Measurements from ENCODE around the gene LEFTY2.

DNA sequence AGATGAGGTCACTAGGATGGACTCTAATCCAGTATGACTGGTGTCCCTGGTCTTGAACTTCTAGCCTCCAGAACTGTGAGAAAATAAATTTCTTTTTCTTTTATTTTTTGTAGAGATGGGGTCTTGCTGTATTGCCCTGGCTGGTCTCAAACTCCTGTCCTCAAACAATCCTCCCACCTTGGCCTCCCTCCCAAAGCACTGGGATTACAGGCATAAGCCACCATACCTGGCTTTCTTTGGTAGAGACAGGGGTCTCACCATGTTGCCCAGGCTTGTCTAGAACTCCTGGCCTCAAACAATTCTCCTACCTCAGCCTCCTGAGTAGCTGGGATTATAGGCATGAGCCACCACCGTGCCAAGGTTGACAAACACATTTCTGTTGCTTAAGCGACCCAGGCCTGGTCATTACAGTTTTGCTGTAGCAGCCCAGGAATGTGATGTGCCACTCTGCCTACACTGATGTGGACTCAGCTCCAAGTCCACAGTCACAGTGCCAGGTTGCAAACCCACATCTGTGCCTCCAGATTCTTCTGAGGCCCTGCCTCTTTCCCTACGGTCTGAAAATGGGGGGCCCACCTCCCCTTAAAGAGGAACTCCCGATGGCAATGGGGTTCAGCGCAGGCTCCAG, 32.9 kb downstream of the LEFTY2 start:
- TF ChIP-seq, protein P1, sequence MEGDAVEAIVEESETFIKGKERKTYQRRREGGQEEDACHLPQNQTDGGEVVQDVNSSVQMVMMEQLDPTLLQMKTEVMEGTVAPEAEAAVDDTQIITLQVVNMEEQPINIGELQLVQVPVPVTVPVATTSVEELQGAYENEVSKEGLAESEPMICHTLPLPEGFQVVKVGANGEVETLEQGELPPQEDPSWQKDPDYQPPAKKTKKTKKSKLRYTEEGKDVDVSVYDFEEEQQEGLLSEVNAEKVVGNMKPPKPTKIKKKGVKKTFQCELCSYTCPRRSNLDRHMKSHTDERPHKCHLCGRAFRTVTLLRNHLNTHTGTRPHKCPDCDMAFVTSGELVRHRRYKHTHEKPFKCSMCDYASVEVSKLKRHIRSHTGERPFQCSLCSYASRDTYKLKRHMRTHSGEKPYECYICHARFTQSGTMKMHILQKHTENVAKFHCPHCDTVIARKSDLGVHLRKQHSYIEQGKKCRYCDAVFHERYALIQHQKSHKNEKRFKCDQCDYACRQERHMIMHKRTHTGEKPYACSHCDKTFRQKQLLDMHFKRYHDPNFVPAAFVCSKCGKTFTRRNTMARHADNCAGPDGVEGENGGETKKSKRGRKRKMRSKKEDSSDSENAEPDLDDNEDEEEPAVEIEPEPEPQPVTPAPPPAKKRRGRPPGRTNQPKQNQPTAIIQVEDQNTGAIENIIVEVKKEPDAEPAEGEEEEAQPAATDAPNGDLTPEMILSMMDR (IDR thresholded peaks at IDR 0.05): no peak
- no peak for TF ChIP-seq POLR2AphosphoS5 (IDR thresholded peaks at IDR 0.05; ENCODE audit: insufficient read depth in 1 of 2, low read depth in 1 of 2)
